K562 (cell line): Measurements from ENCODE around the gene MOK.

Experiments used
- BDP1 ChIP-seq: IDR thresholded peaks from 3 replicates; pipeline ENCODE4 v1.6.1; 2011; ENCODE audit not compliant: insufficient read length, insufficient read depth
- HNRNPL ChIP-seq: fragments of 200-400 bp; formaldehyde crosslinking; IDR thresholded peaks from 2 replicates; pipeline ENCODE4 v1.6.1; 2017; ENCODE audit warnings: low read depth, mild to moderate bottlenecking, low read length
- MTA1 ChIP-seq: fragments of 450-650 bp; IDR thresholded peaks from 2 replicates; pipeline ENCODE4 v1.6.1; 2017; ENCODE audit warnings: borderline replicate concordance
- SNAPC5 ChIP-seq: fragments of 250-450 bp; sonication (Bioruptor Pico); IDR thresholded peaks from 2 replicates; pipeline ENCODE4 v1.8.0; 2021; ENCODE audit warnings: moderate library complexity, mild to moderate bottlenecking, inconsistent platforms
- YBX1 ChIP-seq: fragments of 450-650 bp; IDR thresholded peaks from 2 replicates; pipeline ENCODE4 v1.7.1; 2016; ENCODE audit warnings: mild to moderate bottlenecking
- ZNF133 ChIP-seq: fragments of 250-450 bp; sonication (Bioruptor Pico); IDR thresholded peaks from 2 replicates; pipeline ENCODE4 v1.4.0; 2020; ENCODE audit warnings: mild to moderate bottlenecking
- ZNF561 ChIP-seq: fragments of 450-650 bp; formaldehyde crosslinking; conservative IDR thresholded peaks from 2 replicates; pipeline ENCODE4 v1.4.0; 2020; ENCODE audit warnings: mild to moderate bottlenecking, moderate library complexity

GRCh38 chr14:102277874-102278630 is 26.9 kb downstream of the MOK start:
- TF ChIP-seq SNAPC5 (CRISPR knock-in tag): no peak
- no peak for TF ChIP-seq MTA1
- TF ChIP-seq ZNF133: no peak
- TF ChIP-seq HNRNPL: no peak
- TF ChIP-seq ZNF561 (CRISPR knock-in tag): no peak
- TF ChIP-seq BDP1: no peak
- no peak for TF ChIP-seq YBX1
